AG09319 (cell line): ENCODE data around the gene GABRR1.

Experiments used
- DNase-seq: peaks from one replicate; pipeline ENCODE4 v3.0.0-alpha.2; 2010; ENCODE audit warnings: low read depth; ENCODE audit errors: extremely low read depth
- CTCF ChIP-seq: IDR thresholded peaks from 2 replicates; pipeline ENCODE4 v1.5.1; 2011; ENCODE audit warnings: low read depth, mild to moderate bottlenecking, inconsistent platforms, low read length, moderate library complexity

Gene GABRR1

GRCh38 chr6:89217299-89217910, at the start of gene GABRR1:
GABRR1 (minus strand) TSS chr6:89217358; CDS start chr6:89217322, 36 bp downstream.
- DNase-seq = no peak
- TF ChIP-seq CTCF = no peak

DNA sequence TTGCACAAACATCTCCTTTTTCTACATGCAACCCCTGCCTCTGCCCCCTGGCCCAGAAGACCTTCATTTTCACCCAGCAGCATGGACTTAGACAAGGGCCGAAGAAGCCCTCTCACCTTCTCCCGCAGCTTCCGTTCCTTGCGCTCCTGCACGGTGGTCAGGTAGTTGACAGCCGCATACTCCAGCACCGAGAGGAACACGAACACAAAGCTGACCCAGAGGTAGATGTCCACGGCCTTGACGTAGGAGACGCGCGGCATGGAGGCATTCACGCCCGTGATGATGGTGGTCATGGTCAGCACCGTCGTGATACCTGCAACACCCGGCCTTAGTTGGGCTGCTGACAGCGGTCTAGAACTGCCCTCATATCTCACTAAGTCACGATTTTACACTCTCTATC, 47.1 kb upstream of the GABRR1 start:
- no peak for DNase-seq
- TF ChIP-seq CTCF = no peak

GRCh38 chr6:89260832-89261231, 43.7 kb upstream of the GABRR1 start:
- no peak for DNase-seq

GRCh38 chr6:89260310-89260709, 43.2 kb upstream of the GABRR1 start:
- TF ChIP-seq CTCF = no peak
- DNase-seq = no peak

More at GRCh38 chr6:89260832-89261231, 43.7 kb upstream of the GABRR1 start:
- no peak for TF ChIP-seq CTCF

GRCh38 chr6:89258912-89259311, 41.8 kb upstream of the GABRR1 start:
- TF ChIP-seq CTCF = no peak

GRCh38 chr6:89257781-89258180, 40.6 kb upstream of the GABRR1 start:
- TF ChIP-seq CTCF = no peak
- no peak for DNase-seq

More at GRCh38 chr6:89258912-89259311, 41.8 kb upstream of the GABRR1 start:
- DNase-seq = no peak

DNA sequence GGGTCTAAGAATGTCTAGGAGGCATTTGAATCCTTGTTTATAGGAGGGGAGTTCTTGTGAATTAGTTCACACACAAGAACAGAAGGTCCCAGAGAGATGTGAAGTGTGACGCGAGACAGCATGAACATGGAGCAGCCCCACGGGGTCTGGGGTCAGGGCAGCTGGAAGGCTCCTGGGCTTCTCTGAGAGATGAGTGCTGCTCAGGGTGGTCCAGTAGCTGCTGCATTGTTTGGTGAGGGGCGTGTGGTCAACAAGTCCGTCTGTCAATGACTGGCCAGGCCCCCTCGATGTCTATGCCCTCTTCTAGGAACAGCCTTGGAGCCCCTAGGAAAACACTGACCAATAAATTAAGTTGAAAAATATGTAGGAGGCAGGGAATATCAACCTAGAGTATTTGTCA, 40.2 kb upstream of the GABRR1 start:
- no peak for TF ChIP-seq CTCF

More for the DNA sequence above, 40.2 kb upstream of the GABRR1 start:
- no peak for DNase-seq
